GM23338 (cell line): Measurements from ENCODE around the gene NSUN3. TPM values are rescaled to one million over a fixed set of nuclear protein-coding genes. Genes with fewer than 3 reads are reported as not detected.

Source experiments
- ATAC-seq: fragments of 200-7000 bp; cut with Tn5 transposase; 3 replicates; pipeline ENCODE4 v1.9.1; 2020
- DNase-seq: peaks from one replicate; pipeline ENCODE4 v3.0.0-alpha.2; 2015; ENCODE audit warnings: low spot score
- H2AFZ ChIP-seq: fragments of 200-600 bp; sonication (generic); 2 replicates; pipeline ENCODE4 v1.8.0; 2016; ENCODE audit warnings: antibody characterized with exemption, mild to moderate bottlenecking, moderate library complexity
- H3F3A ChIP-seq: fragments of 200-600 bp; sonication (generic); replicated peaks from 2 replicates; pipeline ENCODE4 v1.8.0; 2017; ENCODE audit warnings: antibody characterized with exemption, mixed run types, low read depth
- H3K27ac ChIP-seq: fragments of 200-600 bp; sonication (generic); 2 replicates; pipeline ENCODE4 v1.6.1; 2016; ENCODE audit warnings: low read depth
- H3K27me3 ChIP-seq: fragments of 200-600 bp; sonication (generic); 2 replicates; pipeline ENCODE4 v1.8.0; 2016; ENCODE audit warnings: mild to moderate bottlenecking, mixed run types, moderate library complexity; ENCODE audit not compliant: insufficient read depth
- H3K36me3 ChIP-seq: fragments of 200-600 bp; sonication (generic); 2 replicates; pipeline ENCODE4 v1.8.0; 2016; ENCODE audit warnings: mild to moderate bottlenecking; ENCODE audit not compliant: insufficient read depth
- H3K4me1 ChIP-seq: fragments of 200-600 bp; sonication (generic); 2 replicates; pipeline ENCODE4 v1.8.0; 2016; ENCODE audit warnings: mild to moderate bottlenecking, moderate library complexity; ENCODE audit not compliant: insufficient read depth
- H3K4me2 ChIP-seq: fragments of 200-600 bp; sonication (generic); 2 replicates; pipeline ENCODE4 v1.7.1; 2017; ENCODE audit warnings: mixed run types
- H3K4me3 ChIP-seq: fragments of 200-600 bp; sonication (generic); 2 replicates; pipeline ENCODE4 v1.6.1; 2016; ENCODE audit warnings: mixed run types
- H3K79me2 ChIP-seq: fragments of 200-600 bp; sonication (generic); replicated peaks from 2 replicates; pipeline ENCODE4 v1.8.0; 2017; ENCODE audit warnings: mild to moderate bottlenecking; ENCODE audit not compliant: insufficient read depth
- H3K9me2 ChIP-seq: fragments of 200-600 bp; sonication (generic); 2 replicates; pipeline ENCODE4 v1.8.0; 2017; ENCODE audit not compliant: insufficient read depth
- H4K20me1 ChIP-seq: fragments of 200-600 bp; sonication (generic); replicated peaks from 2 replicates; pipeline ENCODE4 v1.8.0; 2017; ENCODE audit warnings: mild to moderate bottlenecking; ENCODE audit not compliant: insufficient read depth
- H3K27ac Mint-ChIP-seq: 2 replicates; pipeline ENCODE4 v1.8.0; 2020; ENCODE audit warnings: inconsistent platforms, mild to moderate bottlenecking, moderate library complexity, mixed read lengths
- H3K27me3 Mint-ChIP-seq: 3 replicates; pipeline ENCODE4 v1.8.0; 2022; ENCODE audit warnings: low read depth, mild to moderate bottlenecking, moderate library complexity, mixed read lengths, inconsistent platforms; ENCODE audit not compliant: insufficient read depth, poor library complexity
- H3K36me3 Mint-ChIP-seq: 3 replicates; pipeline ENCODE4 v1.8.0; 2021; ENCODE audit warnings: low read depth, mild to moderate bottlenecking, inconsistent platforms, moderate library complexity, mixed read lengths
- H3K4me1 Mint-ChIP-seq: 3 replicates; pipeline ENCODE4 v1.8.0; 2020; ENCODE audit warnings: mild to moderate bottlenecking, inconsistent platforms, mixed read lengths
- H3K4me3 Mint-ChIP-seq: 3 replicates; pipeline ENCODE4 v1.8.0; 2021; ENCODE audit warnings: moderate library complexity, mild to moderate bottlenecking, inconsistent platforms, mixed read lengths
- H3K9me3 Mint-ChIP-seq: 3 replicates; pipeline ENCODE4 v1.8.0; 2020; ENCODE audit warnings: moderate library complexity, mild to moderate bottlenecking, inconsistent platforms, mixed read lengths
- CREB1 ChIP-seq: fragments of 250-450 bp; sonication (Bioruptor Pico); IDR thresholded peaks from 2 replicates; pipeline ENCODE4 v1.5.0; 2020; ENCODE audit warnings: low read depth, mild to moderate bottlenecking, moderate library complexity
- EZH2 ChIP-seq: fragments of 200-600 bp; sonication (generic); IDR thresholded peaks from one replicate; pipeline ENCODE4 v1.8.0; 2017; ENCODE audit warnings: antibody characterized with exemption, mild to moderate bottlenecking, low read depth; ENCODE audit not compliant: unreplicated experiment
- EZH2phosphoT487 ChIP-seq: fragments of 200-600 bp; sonication (generic); IDR thresholded peaks from one replicate; pipeline ENCODE4 v1.8.1; 2018; ENCODE audit warnings: antibody characterized with exemption; ENCODE audit not compliant: unreplicated experiment
- JUNB ChIP-seq: IDR thresholded peaks from one replicate; pipeline ENCODE4 v1.6.1; 2016; ENCODE audit warnings: antibody characterized with exemption; ENCODE audit not compliant: unreplicated experiment
- NANOG ChIP-seq: IDR thresholded peaks from 2 replicates; pipeline ENCODE4 v1.6.1; 2016; ENCODE audit warnings: antibody characterized with exemption, borderline replicate concordance
- POLR2AphosphoS5 ChIP-seq: IDR thresholded peaks from 2 replicates; pipeline ENCODE4 v1.6.1; 2016; ENCODE audit warnings: antibody characterized with exemption, low read depth
- STAT1 ChIP-seq: IDR thresholded peaks from one replicate; pipeline ENCODE4 v1.6.1; 2016; ENCODE audit warnings: antibody characterized with exemption; ENCODE audit not compliant: unreplicated experiment
- ZNF114 ChIP-seq: fragments of 250-450 bp; sonication (Bioruptor Pico); IDR thresholded peaks from 2 replicates; pipeline ENCODE4 v1.5.0; 2020; ENCODE audit warnings: mild to moderate bottlenecking, moderate library complexity
- ZNF331 ChIP-seq: fragments of 250-450 bp; sonication (Bioruptor Pico); IDR thresholded peaks from 2 replicates; pipeline ENCODE4 v1.5.0; 2020; ENCODE audit warnings: low read depth, mild to moderate bottlenecking, moderate library complexity
- polyA plus RNA-seq: library from polyadenylated mRNA; unstranded; fragments of >200 nt; fragmentation: Nextera tagmentation; extraction: Ambion mirVana; gene quantifications from 2 replicates; pipeline ENCODE4 v1.2.1, GENCODE V29; 2016
- total RNA-seq: library from RNA; depleted of rRNA; stranded (reverse); fragments of >200 nt; shearing (Covaris generic); gene quantifications from 2 replicates; pipeline ENCODE4 v1.2.3, GENCODE V29; 2014
- TF ChIP-seq, protein P1 (sequence below): IDR thresholded peaks from one replicate; pipeline ENCODE4 v1.6.1; 2018; ENCODE audit warnings: antibody characterized with exemption; ENCODE audit not compliant: unreplicated experiment
- TF ChIP-seq, protein P2 (sequence below): fragments of 250-450 bp; sonication (Bioruptor Pico); IDR thresholded peaks from 2 replicates; pipeline ENCODE4 v1.5.0; 2020; ENCODE audit warnings: mild to moderate bottlenecking, moderate library complexity
- TF ChIP-seq, protein P3 (sequence below), 2 experiments: fragments of 200-600 bp in 1 of 2; sonication (generic) in 1 of 2; conservative IDR thresholded peaks; 2 replicates each; pipeline versions ENCODE4 v1.5.1 to v1.6.1; 2016 to 2017; ENCODE audit warnings: antibody characterized with exemption in 2 of 2, low read depth in 2 of 2, mild to moderate bottlenecking in 2 of 2, moderate library complexity in 1 of 2
- TF ChIP-seq, protein P4 (sequence below): IDR thresholded peaks from 2 replicates; pipeline ENCODE4 v1.6.1; 2016; ENCODE audit warnings: antibody characterized with exemption

The NSUN3 gene
- total and polyA plus RNA-seq, 2 experiments from 2014 or later, result 5.4 to 10.6 TPM

DNA sequence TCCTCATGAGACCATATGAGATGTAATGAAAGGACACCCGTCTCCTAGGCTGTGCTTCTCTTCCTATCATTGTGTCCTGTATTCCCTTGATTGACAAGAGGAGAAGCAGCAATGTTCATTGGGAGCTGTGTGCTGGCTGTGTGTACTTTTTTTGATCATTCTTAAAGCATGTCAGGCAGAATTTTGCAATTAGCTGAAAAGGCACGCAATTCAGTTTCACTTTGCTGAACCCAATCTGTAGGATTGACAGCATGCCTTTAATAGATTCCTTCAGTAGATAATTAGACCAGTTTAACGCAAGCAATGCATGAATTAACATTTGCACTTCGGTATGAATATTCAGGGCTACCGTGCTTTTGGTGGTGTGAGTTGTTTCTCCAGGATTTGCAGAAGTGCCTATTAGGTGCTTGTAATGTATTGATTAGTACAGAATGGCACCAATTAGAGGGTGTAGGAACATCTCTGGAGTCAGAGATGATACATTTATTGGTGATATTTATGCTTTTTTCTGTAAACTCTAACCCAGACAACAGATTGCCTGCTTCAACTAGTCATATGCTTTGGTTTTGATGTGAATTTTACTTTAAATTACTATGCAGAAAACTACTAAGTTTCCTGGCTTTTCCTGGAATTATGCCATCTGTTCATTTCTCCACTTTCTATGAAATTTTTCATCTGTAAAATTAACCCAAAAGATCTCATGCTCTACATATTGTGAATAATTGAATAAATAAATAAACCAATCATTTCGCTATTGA, 114.3 kb downstream of the NSUN3 start:
- no peak for TF ChIP-seq EZH2
- TF ChIP-seq, protein P1, sequence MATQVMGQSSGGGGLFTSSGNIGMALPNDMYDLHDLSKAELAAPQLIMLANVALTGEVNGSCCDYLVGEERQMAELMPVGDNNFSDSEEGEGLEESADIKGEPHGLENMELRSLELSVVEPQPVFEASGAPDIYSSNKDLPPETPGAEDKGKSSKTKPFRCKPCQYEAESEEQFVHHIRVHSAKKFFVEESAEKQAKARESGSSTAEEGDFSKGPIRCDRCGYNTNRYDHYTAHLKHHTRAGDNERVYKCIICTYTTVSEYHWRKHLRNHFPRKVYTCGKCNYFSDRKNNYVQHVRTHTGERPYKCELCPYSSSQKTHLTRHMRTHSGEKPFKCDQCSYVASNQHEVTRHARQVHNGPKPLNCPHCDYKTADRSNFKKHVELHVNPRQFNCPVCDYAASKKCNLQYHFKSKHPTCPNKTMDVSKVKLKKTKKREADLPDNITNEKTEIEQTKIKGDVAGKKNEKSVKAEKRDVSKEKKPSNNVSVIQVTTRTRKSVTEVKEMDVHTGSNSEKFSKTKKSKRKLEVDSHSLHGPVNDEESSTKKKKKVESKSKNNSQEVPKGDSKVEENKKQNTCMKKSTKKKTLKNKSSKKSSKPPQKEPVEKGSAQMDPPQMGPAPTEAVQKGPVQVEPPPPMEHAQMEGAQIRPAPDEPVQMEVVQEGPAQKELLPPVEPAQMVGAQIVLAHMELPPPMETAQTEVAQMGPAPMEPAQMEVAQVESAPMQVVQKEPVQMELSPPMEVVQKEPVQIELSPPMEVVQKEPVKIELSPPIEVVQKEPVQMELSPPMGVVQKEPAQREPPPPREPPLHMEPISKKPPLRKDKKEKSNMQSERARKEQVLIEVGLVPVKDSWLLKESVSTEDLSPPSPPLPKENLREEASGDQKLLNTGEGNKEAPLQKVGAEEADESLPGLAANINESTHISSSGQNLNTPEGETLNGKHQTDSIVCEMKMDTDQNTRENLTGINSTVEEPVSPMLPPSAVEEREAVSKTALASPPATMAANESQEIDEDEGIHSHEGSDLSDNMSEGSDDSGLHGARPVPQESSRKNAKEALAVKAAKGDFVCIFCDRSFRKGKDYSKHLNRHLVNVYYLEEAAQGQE, result no peak
- TF ChIP-seq POLR2AphosphoS5, result no peak
- no peak for TF ChIP-seq JUNB
- TF ChIP-seq EZH2phosphoT487, result no peak
- TF ChIP-seq, protein P2, sequence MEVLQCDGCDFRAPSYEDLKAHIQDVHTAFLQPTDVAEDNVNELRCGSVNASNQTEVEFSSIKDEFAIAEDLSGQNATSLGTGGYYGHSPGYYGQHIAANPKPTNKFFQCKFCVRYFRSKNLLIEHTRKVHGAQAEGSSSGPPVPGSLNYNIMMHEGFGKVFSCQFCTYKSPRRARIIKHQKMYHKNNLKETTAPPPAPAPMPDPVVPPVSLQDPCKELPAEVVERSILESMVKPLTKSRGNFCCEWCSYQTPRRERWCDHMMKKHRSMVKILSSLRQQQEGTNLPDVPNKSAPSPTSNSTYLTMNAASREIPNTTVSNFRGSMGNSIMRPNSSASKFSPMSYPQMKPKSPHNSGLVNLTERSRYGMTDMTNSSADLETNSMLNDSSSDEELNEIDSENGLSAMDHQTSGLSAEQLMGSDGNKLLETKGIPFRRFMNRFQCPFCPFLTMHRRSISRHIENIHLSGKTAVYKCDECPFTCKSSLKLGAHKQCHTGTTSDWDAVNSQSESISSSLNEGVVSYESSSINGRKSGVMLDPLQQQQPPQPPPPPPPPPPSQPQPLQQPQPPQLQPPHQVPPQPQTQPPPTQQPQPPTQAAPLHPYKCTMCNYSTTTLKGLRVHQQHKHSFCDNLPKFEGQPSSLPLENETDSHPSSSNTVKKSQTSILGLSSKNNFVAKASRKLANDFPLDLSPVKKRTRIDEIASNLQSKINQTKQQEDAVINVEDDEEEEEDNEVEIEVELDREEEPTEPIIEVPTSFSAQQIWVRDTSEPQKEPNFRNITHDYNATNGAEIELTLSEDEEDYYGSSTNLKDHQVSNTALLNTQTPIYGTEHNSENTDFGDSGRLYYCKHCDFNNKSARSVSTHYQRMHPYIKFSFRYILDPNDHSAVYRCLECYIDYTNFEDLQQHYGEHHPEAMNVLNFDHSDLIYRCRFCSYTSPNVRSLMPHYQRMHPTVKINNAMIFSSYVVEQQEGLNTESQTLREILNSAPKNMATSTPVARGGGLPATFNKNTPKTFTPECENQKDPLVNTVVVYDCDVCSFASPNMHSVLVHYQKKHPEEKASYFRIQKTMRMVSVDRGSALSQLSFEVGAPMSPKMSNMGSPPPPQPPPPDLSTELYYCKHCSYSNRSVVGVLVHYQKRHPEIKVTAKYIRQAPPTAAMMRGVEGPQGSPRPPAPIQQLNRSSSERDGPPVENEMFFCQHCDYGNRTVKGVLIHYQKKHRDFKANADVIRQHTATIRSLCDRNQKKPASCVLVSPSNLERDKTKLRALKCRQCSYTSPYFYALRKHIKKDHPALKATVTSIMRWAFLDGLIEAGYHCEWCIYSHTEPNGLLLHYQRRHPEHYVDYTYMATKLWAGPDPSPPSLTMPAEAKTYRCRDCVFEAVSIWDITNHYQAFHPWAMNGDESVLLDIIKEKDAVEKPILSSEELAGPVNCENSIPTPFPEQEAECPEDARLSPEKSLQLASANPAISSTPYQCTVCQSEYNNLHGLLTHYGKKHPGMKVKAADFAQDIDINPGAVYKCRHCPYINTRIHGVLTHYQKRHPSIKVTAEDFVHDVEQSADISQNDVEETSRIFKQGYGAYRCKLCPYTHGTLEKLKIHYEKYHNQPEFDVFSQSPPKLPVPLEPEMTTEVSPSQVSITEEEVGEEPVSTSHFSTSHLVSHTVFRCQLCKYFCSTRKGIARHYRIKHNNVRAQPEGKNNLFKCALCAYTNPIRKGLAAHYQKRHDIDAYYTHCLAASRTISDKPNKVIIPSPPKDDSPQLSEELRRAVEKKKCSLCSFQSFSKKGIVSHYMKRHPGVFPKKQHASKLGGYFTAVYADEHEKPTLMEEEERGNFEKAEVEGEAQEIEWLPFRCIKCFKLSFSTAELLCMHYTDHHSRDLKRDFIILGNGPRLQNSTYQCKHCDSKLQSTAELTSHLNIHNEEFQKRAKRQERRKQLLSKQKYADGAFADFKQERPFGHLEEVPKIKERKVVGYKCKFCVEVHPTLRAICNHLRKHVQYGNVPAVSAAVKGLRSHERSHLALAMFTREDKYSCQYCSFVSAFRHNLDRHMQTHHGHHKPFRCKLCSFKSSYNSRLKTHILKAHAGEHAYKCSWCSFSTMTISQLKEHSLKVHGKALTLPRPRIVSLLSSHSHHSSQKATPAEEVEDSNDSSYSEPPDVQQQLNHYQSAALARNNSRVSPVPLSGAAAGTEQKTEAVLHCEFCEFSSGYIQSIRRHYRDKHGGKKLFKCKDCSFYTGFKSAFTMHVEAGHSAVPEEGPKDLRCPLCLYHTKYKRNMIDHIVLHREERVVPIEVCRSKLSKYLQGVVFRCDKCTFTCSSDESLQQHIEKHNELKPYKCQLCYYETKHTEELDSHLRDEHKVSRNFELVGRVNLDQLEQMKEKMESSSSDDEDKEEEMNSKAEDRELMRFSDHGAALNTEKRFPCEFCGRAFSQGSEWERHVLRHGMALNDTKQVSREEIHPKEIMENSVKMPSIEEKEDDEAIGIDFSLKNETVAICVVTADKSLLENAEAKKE (CRISPR knock-in tag), result no peak
- TF ChIP-seq, protein P3, sequence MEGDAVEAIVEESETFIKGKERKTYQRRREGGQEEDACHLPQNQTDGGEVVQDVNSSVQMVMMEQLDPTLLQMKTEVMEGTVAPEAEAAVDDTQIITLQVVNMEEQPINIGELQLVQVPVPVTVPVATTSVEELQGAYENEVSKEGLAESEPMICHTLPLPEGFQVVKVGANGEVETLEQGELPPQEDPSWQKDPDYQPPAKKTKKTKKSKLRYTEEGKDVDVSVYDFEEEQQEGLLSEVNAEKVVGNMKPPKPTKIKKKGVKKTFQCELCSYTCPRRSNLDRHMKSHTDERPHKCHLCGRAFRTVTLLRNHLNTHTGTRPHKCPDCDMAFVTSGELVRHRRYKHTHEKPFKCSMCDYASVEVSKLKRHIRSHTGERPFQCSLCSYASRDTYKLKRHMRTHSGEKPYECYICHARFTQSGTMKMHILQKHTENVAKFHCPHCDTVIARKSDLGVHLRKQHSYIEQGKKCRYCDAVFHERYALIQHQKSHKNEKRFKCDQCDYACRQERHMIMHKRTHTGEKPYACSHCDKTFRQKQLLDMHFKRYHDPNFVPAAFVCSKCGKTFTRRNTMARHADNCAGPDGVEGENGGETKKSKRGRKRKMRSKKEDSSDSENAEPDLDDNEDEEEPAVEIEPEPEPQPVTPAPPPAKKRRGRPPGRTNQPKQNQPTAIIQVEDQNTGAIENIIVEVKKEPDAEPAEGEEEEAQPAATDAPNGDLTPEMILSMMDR (conservative IDR thresholded peaks at IDR 0.05; ENCODE audit: low read depth in 2 of 2), result no peak
- no peak for TF ChIP-seq ZNF114 (CRISPR knock-in tag)
- no peak for TF ChIP-seq NANOG
- TF ChIP-seq ZNF331 (CRISPR knock-in tag), result no peak
- TF ChIP-seq STAT1, result no peak
- TF ChIP-seq, protein P4, sequence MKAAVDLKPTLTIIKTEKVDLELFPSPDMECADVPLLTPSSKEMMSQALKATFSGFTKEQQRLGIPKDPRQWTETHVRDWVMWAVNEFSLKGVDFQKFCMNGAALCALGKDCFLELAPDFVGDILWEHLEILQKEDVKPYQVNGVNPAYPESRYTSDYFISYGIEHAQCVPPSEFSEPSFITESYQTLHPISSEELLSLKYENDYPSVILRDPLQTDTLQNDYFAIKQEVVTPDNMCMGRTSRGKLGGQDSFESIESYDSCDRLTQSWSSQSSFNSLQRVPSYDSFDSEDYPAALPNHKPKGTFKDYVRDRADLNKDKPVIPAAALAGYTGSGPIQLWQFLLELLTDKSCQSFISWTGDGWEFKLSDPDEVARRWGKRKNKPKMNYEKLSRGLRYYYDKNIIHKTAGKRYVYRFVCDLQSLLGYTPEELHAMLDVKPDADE, result no peak
- no peak for TF ChIP-seq CREB1 (CRISPR knock-in tag)
- H3K9me2 ChIP-seq, result no peaks in the 10 kb centered on the region
- no peak overlapping the region for H3K4me2 ChIP-seq
- no peaks in the 10 kb centered on the region for H4K20me1 ChIP-seq
- no peak overlapping the region for H3K27ac ChIP-seq
- no peak overlapping the region for H3K27ac Mint-ChIP-seq
- H2AFZ ChIP-seq, result no peak overlapping the region
- peaks cover 4% of the 10 kb centered on the region for H3K27me3 Mint-ChIP-seq
- no peaks in the 10 kb centered on the region for H3K79me2 ChIP-seq
- no peak overlapping the region for H3K4me3 Mint-ChIP-seq
- H3F3A ChIP-seq, result no peaks in the 10 kb centered on the region
- H3K9me3 Mint-ChIP-seq, result no peaks in the 10 kb centered on the region
- peaks cover 3% of the 10 kb centered on the region; the same call in 1 of the 2 replicates for H3K4me1 ChIP-seq
- H3K27me3 ChIP-seq, result no peaks in the 10 kb centered on the region
- no peak for DNase-seq
- no peak overlapping the region for H3K4me3 ChIP-seq
- no peaks in the 10 kb centered on the region for H3K36me3 ChIP-seq
- H3K4me1 Mint-ChIP-seq, result peaks cover 7% of the 10 kb centered on the region; the same call in 2 of the 3 replicates
- no peaks in the 10 kb centered on the region for H3K36me3 Mint-ChIP-seq
- no peak for ATAC-seq
